LNCaP clone FGC (cell line): ENCODE data around the gene NANS.
"Not testable (repeated sequence)": the region's sequence is repeated elsewhere in the genome, so short reads cannot be mapped to it uniquely, and the experiment has no call there.

Experiments
- DNase-seq: peaks from one replicate; pipeline ENCODE4 v3.0.0-alpha.2; 2011; ENCODE audit warnings: low read depth
- H3K4me3 ChIP-seq: 2 replicates; pipeline ENCODE4 v1.5.1; 2011; ENCODE audit warnings: mild to moderate bottlenecking, low read depth, low read length, control low read depth
- CTCF ChIP-seq: IDR thresholded peaks from 2 replicates; pipeline ENCODE4 v1.5.1; 2012; ENCODE audit warnings: mild to moderate bottlenecking; ENCODE audit not compliant: control insufficient read depth, insufficient read depth; ENCODE audit errors: extremely low read depth

Gene NANS

GRCh38 chr9:98016137-98016680, 40.3 kb upstream of the NANS start:
- TF ChIP-seq CTCF = no peak
- H3K4me3 ChIP-seq = no peak overlapping the region
- no peak for DNase-seq

DNA sequence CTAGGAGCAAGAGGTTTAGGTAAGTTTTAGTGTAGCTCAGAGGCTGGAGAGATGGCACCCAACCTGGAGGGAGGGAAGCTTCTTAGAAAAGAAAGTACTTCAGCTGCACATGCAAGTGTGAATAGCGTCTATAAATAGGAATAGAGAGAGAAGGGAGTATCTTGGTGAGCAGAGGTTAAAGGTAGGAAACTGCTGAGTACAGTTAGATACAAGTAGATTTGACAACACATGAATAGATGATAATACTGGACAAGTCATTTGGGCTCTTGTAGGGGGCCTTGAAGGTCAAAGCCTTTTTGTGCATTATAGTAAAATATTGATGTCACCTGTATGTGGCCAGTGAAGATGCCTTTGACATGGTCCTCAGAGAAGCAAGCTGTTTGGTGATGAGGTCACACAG, 39.2 kb upstream of the NANS start:
- no peak for TF ChIP-seq CTCF
- no peak for DNase-seq
- no peak overlapping the region for H3K4me3 ChIP-seq

DNA sequence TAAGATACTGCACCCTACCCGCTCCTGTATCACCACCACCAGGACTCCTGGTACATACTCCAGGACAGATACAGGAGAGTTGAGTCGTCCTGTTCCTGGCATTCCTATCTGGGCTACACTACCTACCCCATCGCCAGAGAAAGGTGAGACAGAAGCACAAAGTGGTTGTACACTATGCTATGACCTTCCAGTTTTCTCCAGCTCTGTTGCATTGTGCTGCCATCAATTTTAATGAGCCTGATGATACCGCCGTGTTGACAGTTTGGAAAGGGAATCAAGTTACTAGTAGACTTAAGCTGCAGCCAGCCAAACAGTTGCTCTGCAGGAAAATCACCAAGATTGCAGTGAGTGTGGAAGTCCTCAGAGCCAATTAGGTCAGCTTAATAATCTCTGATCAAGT, 38.2 kb upstream of the NANS start:
- TF ChIP-seq CTCF = no peak
- H3K4me3 ChIP-seq = no peak overlapping the region
- DNase-seq = no peak

- H3K4me3 ChIP-seq = no peak overlapping the region
- DNase-seq = no peak
- TF ChIP-seq CTCF = no peak
Measured at GRCh38 chr9:98019098-98019497, 37.4 kb upstream of the NANS start.

DNA sequence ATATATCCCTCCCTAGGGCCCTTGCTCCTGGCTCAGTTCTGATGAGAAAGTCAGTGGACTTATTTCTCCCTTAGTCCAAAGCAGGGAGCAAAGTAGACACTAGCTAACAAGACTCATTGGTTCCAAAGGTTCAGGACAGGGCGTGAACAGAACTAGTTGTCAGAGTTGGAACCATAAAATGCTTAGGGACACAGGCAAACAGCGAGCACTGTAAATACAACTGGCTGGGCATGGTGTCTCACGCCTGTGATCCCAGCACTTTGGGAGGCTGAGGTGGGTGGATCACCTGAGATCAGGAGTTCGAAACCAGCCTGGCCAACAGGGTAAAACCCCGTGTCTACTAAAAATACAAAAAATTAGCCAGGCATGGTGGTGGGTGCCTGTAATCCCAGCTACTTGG, 36.7 kb upstream of the NANS start:
- not testable (repeated sequence) for DNase-seq, H3K4me3 ChIP-seq

- DNase-seq = no peak
- no peak for TF ChIP-seq CTCF
Measured at GRCh38 chr9:98020476-98021145, 35.9 kb upstream of the NANS start.

GRCh38 chr9:98021306-98022040, 35.1 kb upstream of the NANS start:
- no peak for DNase-seq
- no peak for TF ChIP-seq CTCF
- no peak overlapping the region for H3K4me3 ChIP-seq

More at GRCh38 chr9:98020476-98021145, 35.9 kb upstream of the NANS start:
- H3K4me3 ChIP-seq = no peak overlapping the region
